Left renal cortex interstitium (tissue), 4 donors: ENCODE measurements around the gene KRTAP5-3. TPM values are rescaled to one million over a fixed set of nuclear protein-coding genes. Genes with fewer than 3 reads are reported as not detected.

ENCODE experiments used
- polyA plus RNA-seq, 4 donors: library from polyadenylated mRNA; unstranded; fragments of 120-200 nt; gene quantifications; one replicate each; pipeline ENCODE4 v1.2.1, GENCODE V29; 2013; ENCODE audit not compliant: insufficient read length in 4 of 4

KRTAP5-3 gene
- polyA plus RNA-seq, 4 donors: not detected

Other genes starting within 250 kb of the KRTAP5-3 start
- 1 to 10 TPM in 1 of 4 donors, under 1 TPM in 3; 0.41 to 1.5 (median 0.71) TPM for gene BRSK2, start 218.5 kb downstream of the KRTAP5-3 start, polyA plus RNA-seq
- gene MOB2, start 121.7 kb downstream of the KRTAP5-3 start, polyA plus RNA-seq: 10 to 100 TPM; 30.3 to 34.8 (median 33.6) TPM
- gene DUSP8, start 36.2 kb downstream of the KRTAP5-3 start, polyA plus RNA-seq: 1 to 10 TPM; 2.6 to 5.0 (median 3.6) TPM
- gene KRTAP5-1, start 23.2 kb downstream of the KRTAP5-3 start, polyA plus RNA-seq: under 1 TPM in 2 of 4 donors, not detected in 2; 0.56 to 0.96 TPM
- under 1 TPM in 1 of 4 donors, not detected in 3; 0.13 TPM for gene KRTAP5-2, start 10.2 kb downstream of the KRTAP5-3 start, polyA plus RNA-seq
- gene KRTAP5-4, start 13.7 kb upstream of the KRTAP5-3 start, polyA plus RNA-seq: not detected
- gene KRTAP5-5, start 21.3 kb upstream of the KRTAP5-3 start, polyA plus RNA-seq: under 1 TPM in 1 of 4 donors, not detected in 3; 0.13 TPM
- gene KRTAP5-6, start 88.7 kb upstream of the KRTAP5-3 start, polyA plus RNA-seq: under 1 TPM in 1 of 4 donors, not detected in 3; 0.31 TPM
- under 1 TPM; 0.11 to 0.46 (median 0.32) TPM for gene IFITM10, start 142.1 kb upstream of the KRTAP5-3 start, polyA plus RNA-seq
- 100 to 1,000 TPM; 218 to 295 (median 242) TPM for gene CTSD, start 155.5 kb upstream of the KRTAP5-3 start, polyA plus RNA-seq
- gene SYT8, start 226.5 kb upstream of the KRTAP5-3 start, polyA plus RNA-seq: 1 to 10 TPM in 1 of 4 donors, under 1 TPM in 3; 0.14 to 1.0 (median 0.23) TPM
- 1 to 10 TPM in 2 of 4 donors, under 1 TPM in 2; 0.20 to 1.3 (median 0.77) TPM for gene TNNI2, start 230.5 kb upstream of the KRTAP5-3 start, polyA plus RNA-seq
- 1 to 10 TPM; 4.6 to 7.8 (median 6.3) TPM for gene LSP1, start 244.6 kb upstream of the KRTAP5-3 start, polyA plus RNA-seq